ENCODE data around the gene ACTC1. TPM values are rescaled to one million over a fixed set of nuclear protein-coding genes. Genes with fewer than 3 reads are reported as not detected.
"Not testable (repeated sequence)": the region's sequence is repeated elsewhere in the genome, so short reads cannot be mapped to it uniquely, and the experiment has no call there.

ACTC1 gene
- total and polyA plus RNA-seq, 10 of the 15 experiments (the other 5 are each of a cell fraction or from before 2014, with no cell fraction given): 1.6 TPM; not detected in 9

DNA sequence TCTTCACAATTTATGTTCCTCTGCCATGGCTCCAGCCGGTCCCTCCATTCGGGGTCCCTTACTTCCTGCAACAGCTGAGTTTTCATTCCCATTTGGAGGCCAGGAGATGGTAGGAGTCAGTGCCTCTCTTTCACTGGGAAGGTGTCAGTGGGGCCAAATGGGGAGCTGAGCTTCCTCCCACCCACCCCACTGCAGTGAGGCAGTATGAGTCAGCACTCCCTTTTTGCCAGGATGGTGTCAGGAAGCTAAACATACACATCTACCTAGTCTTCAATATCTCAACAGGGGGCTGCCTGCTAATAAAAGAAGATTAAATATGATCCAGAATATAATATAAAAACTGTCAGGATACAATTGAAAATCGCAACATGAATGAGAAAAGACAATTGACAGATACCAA lies 12.7 kb upstream of the ACTC1 start (continued):
- TF ChIP-seq MXI1 (IDR thresholded peaks at IDR 0.05; ENCODE audit: low read depth, low read length) (no peak), BCL11A (IDR thresholded peaks at IDR 0.05; ENCODE audit: low read depth, low read length) (no peak), TCF12 (IDR thresholded peaks at IDR 0.05; ENCODE audit: low read depth, low read length) (no peak)
- TF ChIP-seq, protein P1, sequence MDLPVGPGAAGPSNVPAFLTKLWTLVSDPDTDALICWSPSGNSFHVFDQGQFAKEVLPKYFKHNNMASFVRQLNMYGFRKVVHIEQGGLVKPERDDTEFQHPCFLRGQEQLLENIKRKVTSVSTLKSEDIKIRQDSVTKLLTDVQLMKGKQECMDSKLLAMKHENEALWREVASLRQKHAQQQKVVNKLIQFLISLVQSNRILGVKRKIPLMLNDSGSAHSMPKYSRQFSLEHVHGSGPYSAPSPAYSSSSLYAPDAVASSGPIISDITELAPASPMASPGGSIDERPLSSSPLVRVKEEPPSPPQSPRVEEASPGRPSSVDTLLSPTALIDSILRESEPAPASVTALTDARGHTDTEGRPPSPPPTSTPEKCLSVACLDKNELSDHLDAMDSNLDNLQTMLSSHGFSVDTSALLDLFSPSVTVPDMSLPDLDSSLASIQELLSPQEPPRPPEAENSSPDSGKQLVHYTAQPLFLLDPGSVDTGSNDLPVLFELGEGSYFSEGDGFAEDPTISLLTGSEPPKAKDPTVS (IDR thresholded peaks at IDR 0.05; ENCODE audit: low read depth, low read length): no peak

DNA sequence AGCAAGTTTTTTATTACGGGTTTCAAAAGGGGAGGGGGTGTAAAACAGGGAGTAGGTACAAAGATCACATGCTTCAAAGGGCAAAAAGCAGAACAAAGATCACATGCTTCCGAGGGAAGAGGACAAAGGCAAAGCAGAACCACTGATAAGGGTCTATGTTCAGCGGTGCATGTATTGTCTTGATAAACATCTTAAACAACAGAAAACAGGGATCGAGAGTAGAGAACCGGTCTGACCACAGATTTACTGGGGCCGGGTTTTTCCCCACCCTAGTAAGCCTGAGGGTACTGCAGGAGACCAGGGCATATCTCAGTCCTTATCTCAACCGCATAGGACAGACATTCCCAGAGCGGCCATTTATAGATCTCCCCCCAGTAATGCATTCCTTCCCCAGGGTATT lies 11.9 kb upstream of the ACTC1 start:
- H3K9me3 ChIP-seq (replicated peaks; ENCODE audit: control insufficient read depth, insufficient read depth, low read length); CTCF ChIA-PET; H3K27me3 ChIP-seq (replicated peaks in 1 of 2; ENCODE audit: control insufficient read depth in 2 of 2, insufficient read depth in 2 of 2, low read length in 1 of 2); H3K4me1 ChIP-seq (ENCODE audit: control insufficient read depth, insufficient read depth, low read length); FAIRE-seq; H3K27ac ChIP-seq (ENCODE audit: control insufficient read depth, insufficient read depth); H3K79me2 ChIP-seq (ENCODE audit: control insufficient read depth, insufficient read depth, low read length); H3K36me3 ChIP-seq (ENCODE audit: control insufficient read depth in 2 of 2, insufficient read depth in 2 of 2, low read length in 1 of 2); RAD21 ChIA-PET (ENCODE audit: unreplicated experiment); intact Hi-C loops (cut with micrococcal nuclease; ENCODE audit: unreplicated experiment); BruUV-seq (replicated peaks); POLR2A ChIA-PET; ATAC-seq; H2AFZ ChIP-seq (ENCODE audit: control insufficient read depth, low read depth, low read length); SMC1A ChIA-PET (ENCODE audit: uncharacterized antibody, unreplicated experiment); H4K20me1 ChIP-seq (ENCODE audit: control insufficient read depth, insufficient read depth); DNase-seq (ENCODE audit: low read depth, low spot score); H3K4me3 ChIP-seq; H3K9ac ChIP-seq (ENCODE audit: control insufficient read depth, insufficient read depth, low read length); H3K4me2 ChIP-seq (ENCODE audit: control insufficient read depth, insufficient read depth); in situ Hi-C loops (cut with MboI): not testable (repeated sequence)
- WGBS (ENCODE audit: insufficient coverage, insufficient replicate concordance, low lambda C conversion rate, missing lambda C conversion rate): 38% methylated on average over 8 of the region's 8 CpGs

DNA sequence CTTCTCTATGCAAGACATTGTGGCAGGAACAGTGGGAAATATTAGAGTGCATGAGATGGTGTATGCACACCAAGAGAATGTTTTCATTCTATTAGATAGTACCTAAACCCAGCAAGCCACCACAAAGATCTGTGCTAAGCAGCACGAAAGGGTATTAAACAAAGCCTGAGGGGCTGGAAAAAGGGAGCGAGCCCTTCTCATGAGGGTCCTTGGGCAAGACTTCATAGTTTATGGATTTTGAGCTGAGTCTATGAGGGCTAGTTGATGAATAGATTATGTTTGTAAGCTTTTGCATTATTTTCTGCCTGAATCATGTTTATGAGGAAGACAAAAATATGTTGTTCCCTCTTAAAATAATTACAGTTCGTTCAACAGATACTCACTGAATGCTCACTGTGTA lies 9.4 kb upstream of the ACTC1 start:
- no TSS peak for BruUV-seq (replicated peaks)
- Histone ChIP-seq H3K9me3 (replicated peaks; ENCODE audit: control insufficient read depth, insufficient read depth, low read length) (no peaks in the 10 kb centered on the region; the same call in 2 of the 3 replicates), H3K4me2 (ENCODE audit: control insufficient read depth, insufficient read depth) (no peak overlapping the region), H2AFZ (ENCODE audit: control insufficient read depth, low read depth, low read length) (no peak overlapping the region), H3K27ac (ENCODE audit: control insufficient read depth, insufficient read depth) (no peak overlapping the region), H3K4me1 (ENCODE audit: control insufficient read depth, insufficient read depth, low read length) (no peaks in the 10 kb centered on the region), H3K36me3 (ENCODE audit: control insufficient read depth in 2 of 2, insufficient read depth in 2 of 2, low read length in 1 of 2) (no peaks in the 10 kb centered on the region), H3K79me2 (ENCODE audit: control insufficient read depth, insufficient read depth, low read length) (no peaks in the 10 kb centered on the region), H3K27me3 (replicated peaks in 1 of 2; ENCODE audit: control insufficient read depth in 2 of 2, insufficient read depth in 2 of 2, low read length in 1 of 2) (no peaks in the 10 kb centered on the region), H3K9ac (ENCODE audit: control insufficient read depth, insufficient read depth, low read length) (no peak overlapping the region), H4K20me1 (ENCODE audit: control insufficient read depth, insufficient read depth) (no peaks in the 10 kb centered on the region), H3K4me3 (no peak overlapping the region)
- no peak for DNase-seq (ENCODE audit: low read depth, low spot score)
- no peak for ATAC-seq
- SMC1A ChIA-PET (ENCODE audit: uncharacterized antibody, unreplicated experiment): no interaction called here
- in situ Hi-C loops (cut with MboI): no loop called here
- RAD21 ChIA-PET (ENCODE audit: unreplicated experiment): no interaction called here
- CTCF ChIA-PET: no interaction called here
- intact Hi-C loops (cut with micrococcal nuclease; ENCODE audit: unreplicated experiment): no loop called here
- POLR2A ChIA-PET: interaction anchor here (1.0 kb wide), 1 partner anchor 12 kb away, joined by 3 read pairs; no protein-coding TSS in a partner anchor
- 18% methylated on average over 3 of the region's 3 CpGs for WGBS (ENCODE audit: insufficient coverage, insufficient replicate concordance, low lambda C conversion rate, missing lambda C conversion rate)
- FAIRE-seq: no peak
- TF ChIP-seq RFX5 (IDR thresholded peaks at IDR 0.05; ENCODE audit: low read depth, low read length) (no peak), ATF7 (IDR thresholded peaks at IDR 0.05; ENCODE audit: low read depth) (no peak), CREB1 (IDR thresholded peaks at IDR 0.05; ENCODE audit: low read depth) (no peak), YY1 (IDR thresholded peaks at IDR 0.05; ENCODE audit: low read depth, low read length) (no peak), ZNF274 (IDR thresholded peaks at IDR 0.05; ENCODE audit: insufficient read depth, insufficient read length) (no peak)
- TF ChIP-seq, protein P2, sequence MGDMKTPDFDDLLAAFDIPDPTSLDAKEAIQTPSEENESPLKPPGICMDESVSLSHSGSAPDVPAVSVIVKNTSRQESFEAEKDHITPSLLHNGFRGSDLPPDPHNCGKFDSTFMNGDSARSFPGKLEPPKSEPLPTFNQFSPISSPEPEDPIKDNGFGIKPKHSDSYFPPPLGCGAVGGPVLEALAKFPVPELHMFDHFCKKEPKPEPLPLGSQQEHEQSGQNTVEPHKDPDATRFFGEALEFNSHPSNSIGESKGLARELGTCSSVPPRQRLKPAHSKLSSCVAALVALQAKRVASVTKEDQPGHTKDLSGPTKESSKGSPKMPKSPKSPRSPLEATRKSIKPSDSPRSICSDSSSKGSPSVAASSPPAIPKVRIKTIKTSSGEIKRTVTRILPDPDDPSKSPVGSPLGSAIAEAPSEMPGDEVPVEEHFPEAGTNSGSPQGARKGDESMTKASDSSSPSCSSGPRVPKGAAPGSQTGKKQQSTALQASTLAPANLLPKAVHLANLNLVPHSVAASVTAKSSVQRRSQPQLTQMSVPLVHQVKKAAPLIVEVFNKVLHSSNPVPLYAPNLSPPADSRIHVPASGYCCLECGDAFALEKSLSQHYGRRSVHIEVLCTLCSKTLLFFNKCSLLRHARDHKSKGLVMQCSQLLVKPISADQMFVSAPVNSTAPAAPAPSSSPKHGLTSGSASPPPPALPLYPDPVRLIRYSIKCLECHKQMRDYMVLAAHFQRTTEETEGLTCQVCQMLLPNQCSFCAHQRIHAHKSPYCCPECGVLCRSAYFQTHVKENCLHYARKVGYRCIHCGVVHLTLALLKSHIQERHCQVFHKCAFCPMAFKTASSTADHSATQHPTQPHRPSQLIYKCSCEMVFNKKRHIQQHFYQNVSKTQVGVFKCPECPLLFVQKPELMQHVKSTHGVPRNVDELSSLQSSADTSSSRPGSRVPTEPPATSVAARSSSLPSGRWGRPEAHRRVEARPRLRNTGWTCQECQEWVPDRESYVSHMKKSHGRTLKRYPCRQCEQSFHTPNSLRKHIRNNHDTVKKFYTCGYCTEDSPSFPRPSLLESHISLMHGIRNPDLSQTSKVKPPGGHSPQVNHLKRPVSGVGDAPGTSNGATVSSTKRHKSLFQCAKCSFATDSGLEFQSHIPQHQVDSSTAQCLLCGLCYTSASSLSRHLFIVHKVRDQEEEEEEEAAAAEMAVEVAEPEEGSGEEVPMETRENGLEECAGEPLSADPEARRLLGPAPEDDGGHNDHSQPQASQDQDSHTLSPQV (IDR thresholded peaks at IDR 0.05): no peak
- TF ChIP-seq, protein P3, sequence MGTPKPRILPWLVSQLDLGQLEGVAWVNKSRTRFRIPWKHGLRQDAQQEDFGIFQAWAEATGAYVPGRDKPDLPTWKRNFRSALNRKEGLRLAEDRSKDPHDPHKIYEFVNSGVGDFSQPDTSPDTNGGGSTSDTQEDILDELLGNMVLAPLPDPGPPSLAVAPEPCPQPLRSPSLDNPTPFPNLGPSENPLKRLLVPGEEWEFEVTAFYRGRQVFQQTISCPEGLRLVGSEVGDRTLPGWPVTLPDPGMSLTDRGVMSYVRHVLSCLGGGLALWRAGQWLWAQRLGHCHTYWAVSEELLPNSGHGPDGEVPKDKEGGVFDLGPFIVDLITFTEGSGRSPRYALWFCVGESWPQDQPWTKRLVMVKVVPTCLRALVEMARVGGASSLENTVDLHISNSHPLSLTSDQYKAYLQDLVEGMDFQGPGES (IDR thresholded peaks at IDR 0.05): no peak

Data from GM12878 (cell line).